GM19455 (cell line): ENCODE measurements around the gene PSMA5.
"Not testable (repeated sequence)": the region's sequence is repeated elsewhere in the genome, so short reads cannot be mapped to it uniquely, and the experiment has no call there.

Experiments
- ATAC-seq: cut with Tn5 transposase; IDR thresholded peaks from one replicate; pipeline ENCODE4 v1.9.1; 2021; ENCODE audit not compliant: unreplicated experiment

The PSMA5 gene

DNA sequence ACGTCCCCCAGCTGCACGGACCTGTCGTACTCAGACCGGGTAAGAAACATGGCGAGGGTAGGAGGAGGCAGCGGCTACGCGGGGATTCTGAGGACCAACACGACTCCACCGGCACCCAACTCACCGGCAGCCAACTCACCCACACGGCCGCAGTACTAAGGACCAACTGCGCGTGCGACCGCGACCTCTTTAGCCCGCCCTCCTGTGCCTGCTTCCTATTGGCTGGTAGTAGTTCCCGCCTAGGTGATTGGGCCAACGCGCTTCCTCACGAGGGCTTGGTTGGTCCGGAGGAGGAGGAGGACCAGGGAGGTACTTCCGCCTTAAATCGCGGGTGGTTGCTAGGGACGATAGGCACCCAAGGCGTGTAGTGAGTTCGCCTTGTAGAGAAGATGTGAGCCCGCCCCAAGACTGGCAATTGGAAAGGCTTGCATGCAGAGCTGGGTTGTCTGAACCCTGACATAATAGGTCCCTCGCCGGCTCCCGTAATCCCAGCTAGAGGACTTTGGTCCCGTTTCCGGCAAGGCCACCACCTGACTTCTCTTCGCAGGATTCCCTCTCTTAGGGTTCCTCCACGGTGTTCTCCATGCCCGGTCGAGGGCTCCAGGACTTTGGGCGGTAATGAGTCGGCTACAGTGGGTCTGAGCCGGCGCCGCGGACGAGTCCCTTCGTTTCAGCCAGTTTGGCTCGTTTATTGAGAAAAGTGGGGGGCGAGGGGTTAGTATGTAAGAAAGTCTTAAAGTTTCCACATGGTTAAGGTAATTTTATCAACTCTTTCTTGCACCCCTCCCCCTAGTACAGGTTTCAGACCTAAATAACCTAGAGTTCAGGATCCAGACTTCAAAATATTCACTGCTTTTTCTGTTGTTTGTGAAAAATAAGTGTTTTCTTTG, at the start of gene PSMA5:
Gene PSMA5 (minus strand): TSS at position 168 of the 890 bp plus-strand sequence. CDS start 118 bp downstream, at position 50.
- ATAC-seq, result peak; percentile 96

- ATAC-seq, result no peak
Observed at GRCh38 chr1:109475261-109475660, 49.0 kb upstream of the PSMA5 start.

DNA sequence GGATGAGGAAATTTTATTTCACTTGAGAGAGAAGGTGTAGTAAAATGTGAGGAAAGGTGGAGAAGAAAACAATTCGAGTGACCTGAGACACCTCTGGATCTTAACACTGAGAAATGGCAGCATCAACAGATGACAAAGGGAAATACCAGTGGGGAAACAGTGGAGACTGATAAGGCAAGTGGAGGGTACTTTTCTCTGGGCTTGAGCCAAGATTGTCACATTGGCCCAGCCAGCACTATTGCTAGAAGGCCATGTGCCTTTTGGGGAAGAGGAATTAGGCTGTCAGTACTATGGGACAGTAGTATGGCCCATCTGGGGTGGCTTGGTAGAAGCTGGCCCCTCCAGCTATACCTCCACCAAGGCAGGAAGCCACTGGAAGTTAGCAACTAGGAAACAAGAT, 48.4 kb upstream of the PSMA5 start:
- no peak for ATAC-seq

GRCh38 chr1:109473284-109474057, 47.2 kb upstream of the PSMA5 start:
- not testable (repeated sequence) for ATAC-seq

GRCh38 chr1:109472779-109473178, 46.5 kb upstream of the PSMA5 start:
- ATAC-seq, result no peak

DNA sequence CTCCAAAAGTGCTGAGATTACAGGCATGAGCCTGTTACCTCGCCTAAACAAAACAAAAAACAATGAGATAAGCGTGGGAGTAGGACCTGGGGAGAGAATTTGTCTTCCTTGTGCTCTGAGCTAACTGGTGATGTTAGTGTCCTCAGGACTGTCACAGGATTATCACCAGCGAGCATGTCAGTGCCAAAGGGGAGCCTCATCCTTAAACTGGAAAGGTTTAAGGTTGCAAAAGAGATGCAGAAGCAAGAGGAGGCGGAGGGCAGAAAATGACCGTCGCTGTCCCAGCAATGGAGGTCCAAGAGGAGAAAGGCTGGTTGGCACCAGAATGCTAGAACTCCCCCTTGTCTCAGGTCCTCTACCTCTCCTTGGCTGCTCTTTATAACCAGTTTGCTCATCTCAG, 44.0 kb upstream of the PSMA5 start:
- ATAC-seq, result no peak

GRCh38 chr1:109468903-109469302, 42.7 kb upstream of the PSMA5 start:
- no peak for ATAC-seq

GRCh38 chr1:109468061-109468460, 41.8 kb upstream of the PSMA5 start:
- ATAC-seq, result no peak

DNA sequence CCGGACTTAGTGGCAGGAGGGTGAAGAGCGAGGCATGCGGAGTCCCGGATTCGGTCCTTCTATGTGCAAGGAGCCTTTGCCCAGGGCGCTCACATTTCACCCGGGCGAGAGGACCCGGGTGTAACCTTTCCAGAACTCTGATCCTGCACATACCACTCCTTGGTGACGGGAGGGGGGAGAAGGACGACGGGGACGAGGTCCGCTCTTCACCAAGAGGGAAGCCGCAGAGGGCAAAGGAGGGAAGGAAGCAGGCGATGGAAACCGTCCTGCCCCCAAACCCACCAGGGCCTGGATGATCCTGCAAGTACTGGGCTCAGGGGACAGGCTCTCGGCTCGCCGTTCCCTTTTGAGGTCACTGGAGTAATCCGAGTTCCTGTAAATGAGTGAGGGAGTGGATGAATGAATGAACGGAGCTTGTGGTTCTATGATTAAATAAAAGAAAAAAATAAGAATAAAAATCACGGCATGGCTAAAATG, 41.1 kb upstream of the PSMA5 start:
- ATAC-seq, result no peak

DNA sequence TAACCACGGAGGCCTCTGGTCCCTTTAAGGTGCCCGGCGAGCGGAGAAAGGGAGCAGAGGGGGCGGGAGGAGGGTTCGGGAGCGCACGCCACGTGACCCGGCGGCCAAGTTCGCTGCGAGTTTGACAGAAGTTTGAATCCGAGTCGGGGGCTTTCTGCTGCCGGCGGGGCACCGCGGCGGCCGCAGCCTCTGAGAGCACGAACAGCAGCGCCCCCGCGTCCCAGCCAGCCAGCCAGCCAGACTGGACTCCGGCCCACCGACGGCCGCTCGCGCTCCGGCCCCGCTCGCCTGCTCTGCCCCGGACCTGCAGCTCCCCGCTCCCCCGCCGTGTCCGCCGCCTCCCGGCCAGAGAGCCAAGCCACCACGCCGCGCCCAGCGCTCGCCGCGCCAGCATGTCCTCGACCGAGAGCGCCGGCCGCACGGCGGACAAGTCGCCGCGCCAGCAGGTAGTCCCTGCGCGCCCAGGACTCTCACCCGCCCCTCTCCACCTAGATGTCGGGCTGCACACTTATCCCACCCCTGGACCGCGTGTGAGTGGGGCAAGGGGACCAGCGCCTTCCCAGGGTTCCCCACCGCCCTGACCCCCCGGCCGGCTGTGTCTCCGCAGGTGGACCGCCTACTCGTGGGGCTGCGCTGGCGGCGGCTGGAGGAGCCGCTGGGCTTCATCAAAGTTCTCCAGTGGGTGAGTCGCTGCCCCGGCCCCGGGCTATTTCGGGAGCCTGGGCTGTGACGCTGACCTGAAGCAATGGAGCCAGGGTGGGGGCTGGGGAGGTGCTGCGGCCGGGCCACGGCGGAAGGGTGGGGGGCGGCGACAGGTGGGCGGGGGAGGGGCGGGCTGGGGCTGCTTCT, 40.4 kb upstream of the PSMA5 start, which contains the start of gene SYPL2:
Gene SYPL2 (plus strand): TSS at position 95 of the 849 bp plus-strand sequence. CDS start 298 bp downstream, at position 393.
- ATAC-seq, result no peak

GRCh38 chr1:109466125-109466451, 39.8 kb upstream of the PSMA5 start:
- ATAC-seq, result no peak

DNA sequence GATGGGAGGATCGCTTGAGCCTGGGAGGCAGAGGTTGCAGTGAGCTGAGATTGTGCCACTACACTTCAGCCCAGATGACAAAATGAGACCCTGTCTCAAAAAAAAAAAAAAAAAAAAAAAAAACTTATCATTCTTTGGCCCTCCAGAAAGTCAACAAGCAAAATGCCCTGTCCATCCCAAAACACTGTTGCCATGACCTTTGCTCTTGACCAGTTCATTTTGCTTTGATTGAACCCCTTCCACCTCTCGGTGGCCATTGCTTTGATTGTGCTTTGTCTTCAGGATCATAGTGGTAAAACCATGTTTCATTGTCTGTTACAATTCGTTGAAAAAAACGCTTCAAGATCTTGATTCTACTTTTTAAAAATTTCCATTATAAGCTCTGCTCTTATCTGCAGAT, 31.6 kb upstream of the PSMA5 start:
- ATAC-seq, result no peak

GRCh38 chr1:109454497-109455133, 28.4 kb upstream of the PSMA5 start:
- no peak for ATAC-seq

GRCh38 chr1:109447524-109447923, 21.3 kb upstream of the PSMA5 start:
- no peak for ATAC-seq

DNA sequence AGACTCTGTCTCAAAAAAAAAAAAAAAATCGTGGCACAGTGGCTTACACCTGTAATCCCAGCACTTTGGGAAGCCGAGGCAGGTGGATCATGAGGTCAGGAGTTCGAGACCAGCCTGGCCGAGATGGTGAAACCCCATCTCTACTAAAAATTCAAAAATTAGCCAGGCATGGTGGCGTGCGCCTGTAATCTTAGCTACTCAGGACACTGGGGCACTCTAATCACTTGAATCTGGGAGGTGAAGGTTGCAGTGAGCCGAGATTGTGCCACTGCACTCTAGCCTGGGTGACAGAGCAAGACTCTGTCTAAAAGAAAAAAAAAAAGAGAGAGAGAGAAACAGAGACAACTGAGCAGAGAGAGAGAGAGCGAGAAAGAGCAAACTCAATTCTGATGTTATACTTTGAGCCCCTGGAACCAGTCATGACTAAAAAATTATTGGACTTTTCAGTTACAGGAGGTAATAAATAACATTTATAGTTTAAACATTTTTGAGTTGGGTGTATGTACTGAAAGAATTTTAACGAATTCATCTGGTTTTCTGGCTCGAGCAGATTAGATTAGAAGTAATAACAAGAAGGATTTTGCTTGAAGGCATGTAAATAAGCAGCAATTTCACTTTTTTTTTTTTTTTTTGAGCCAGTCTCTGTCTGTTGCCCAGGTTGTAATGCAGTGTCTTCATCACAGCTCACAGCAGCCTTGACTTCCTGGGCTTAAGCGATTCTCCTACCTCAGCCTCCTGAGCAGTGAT, 19.9 kb upstream of the PSMA5 start:
- not testable (repeated sequence) for ATAC-seq

DNA sequence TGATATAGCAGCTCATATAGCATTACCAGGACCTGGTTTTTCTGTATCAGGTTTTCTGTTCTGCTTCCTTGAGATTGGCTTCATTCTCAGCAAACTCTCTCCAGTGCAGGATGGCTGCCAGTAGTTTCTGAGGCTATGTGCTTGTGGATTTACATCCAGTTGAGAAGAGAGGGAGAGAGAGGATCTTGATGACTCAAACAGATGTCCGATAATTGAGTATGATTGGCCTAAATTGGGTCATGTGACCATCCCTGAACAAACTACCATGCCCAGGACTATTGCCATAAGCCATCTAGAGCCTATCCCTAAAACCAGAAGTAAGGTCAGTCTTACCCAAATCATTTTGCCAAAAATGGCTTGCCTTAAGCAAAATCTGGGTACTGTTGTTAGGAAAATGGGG, 18.1 kb upstream of the PSMA5 start:
- ATAC-seq, result no peak

DNA sequence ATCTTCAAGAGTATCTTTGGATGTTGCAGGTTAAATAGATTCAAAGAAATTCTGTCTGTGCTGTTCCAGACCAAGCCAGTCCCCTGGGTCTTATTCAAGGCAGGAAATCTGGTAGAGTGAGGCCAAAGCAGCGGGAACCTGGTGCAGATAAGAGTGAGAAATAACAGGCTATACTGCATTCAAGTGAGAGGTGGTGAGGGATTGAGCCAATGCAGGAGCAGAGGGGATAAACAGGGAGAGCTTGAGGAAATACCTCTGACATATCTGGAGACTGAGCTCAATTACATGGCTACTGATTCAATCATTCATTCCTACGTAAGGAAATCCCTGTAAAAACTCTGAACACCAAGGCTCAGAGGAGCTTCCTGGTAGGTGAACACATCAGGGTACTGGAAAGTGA, 17.2 kb upstream of the PSMA5 start:
- no peak for ATAC-seq

DNA sequence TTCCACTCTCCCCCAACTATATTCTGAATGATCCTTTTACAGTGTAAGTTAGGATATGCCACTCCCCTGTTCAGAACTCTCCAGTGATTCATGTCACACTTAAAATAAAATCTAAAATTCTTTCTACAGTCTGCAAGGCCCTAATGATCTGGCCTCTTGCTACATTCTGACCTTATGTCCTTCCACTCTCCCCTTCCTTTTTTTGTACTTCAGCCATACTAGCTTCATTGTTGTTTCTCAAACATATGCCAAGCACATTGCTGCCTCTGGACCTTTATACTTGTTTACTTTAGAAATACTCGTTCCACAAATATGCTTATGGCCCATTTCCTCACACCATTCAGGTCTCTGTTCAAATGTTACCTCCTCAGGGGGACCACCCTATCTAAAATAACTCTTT, 14.8 kb upstream of the PSMA5 start:
- ATAC-seq, result no peak

DNA sequence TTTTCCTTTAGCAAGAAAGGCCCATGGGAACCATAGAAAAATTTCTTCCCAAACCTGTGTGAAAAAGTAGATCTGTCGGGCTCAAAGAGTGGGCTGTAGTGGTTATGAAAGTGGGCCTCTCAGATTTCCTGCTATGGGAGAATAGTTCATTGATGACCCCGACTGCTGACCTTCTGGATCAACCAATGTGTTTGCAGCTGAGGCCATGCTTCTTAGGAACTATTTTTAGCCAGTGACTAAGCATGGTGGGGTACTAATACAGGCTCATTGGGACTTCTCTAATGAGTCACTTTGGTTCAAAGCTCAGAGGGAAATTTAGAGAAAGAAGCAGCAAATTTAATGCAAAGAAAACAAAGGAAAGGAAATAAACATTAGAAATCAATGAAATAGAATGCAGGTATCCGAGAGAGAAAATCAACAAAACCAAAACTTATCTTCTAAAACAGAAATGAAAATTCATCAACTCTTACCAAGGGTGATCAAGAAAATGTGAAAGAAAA, 12.6 kb upstream of the PSMA5 start:
- ATAC-seq, result no peak

DNA sequence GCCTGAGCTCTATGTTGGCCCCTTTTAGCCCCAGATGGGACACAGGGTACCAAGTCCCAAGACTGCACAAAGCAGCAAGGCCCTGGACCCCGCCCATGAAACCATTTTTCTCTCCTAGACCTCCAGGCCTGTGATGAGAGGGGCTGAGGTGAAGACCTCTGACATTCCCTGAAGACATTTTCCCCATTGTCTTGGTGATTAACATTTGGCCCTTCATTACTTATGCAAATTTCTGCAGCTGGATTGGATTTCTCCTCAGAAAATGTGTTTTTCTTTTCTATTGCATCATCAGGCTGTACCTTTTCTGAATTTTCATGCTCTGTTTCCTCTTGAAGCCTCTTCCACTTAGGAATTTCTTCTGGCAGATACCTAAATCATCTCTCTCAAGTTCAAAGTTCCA, 8.2 kb upstream of the PSMA5 start:
- ATAC-seq, result no peak
